ENCODE results near the gene RAD51B. TPM values are rescaled to one million over a fixed set of nuclear protein-coding genes. Genes with fewer than 3 reads are reported as not detected.

RAD51B gene
- total and polyA plus RNA-seq, 4 donors = 2.8 to 39.6 (median 13.3) TPM; not detected in 1

- Histone ChIP-seq H3K9me3 (ENCODE audit: control insufficient read depth, low read length) (no peaks in the 10 kb centered on the region), H3K36me3 (ENCODE audit: control insufficient read depth in 1 of 2, insufficient read depth in 2 of 2, low read length in 1 of 2) (no peaks in the 10 kb centered on the region), H3K27ac (ENCODE audit: low read depth in 1 of 2, low read length in 2 of 2) (no peak overlapping the region), H3K4me3 (ENCODE audit: low read length in 2 of 2) (no peak overlapping the region), H3K4me1 (ENCODE audit: control insufficient read depth in 1 of 2, insufficient read depth in 2 of 2, low read length in 2 of 2) (peaks cover 2% of the 10 kb centered on the region in 2 donors), H3K27me3 (ENCODE audit: control insufficient read depth in 1 of 2, insufficient read depth in 2 of 2, low read length in 1 of 2) (no peaks in the 10 kb centered on the region)
- intact Hi-C loops (cut with DNase I) = no loop called here
- ATAC-seq (ENCODE audit: low FRiP score) = no peak
- 96 to 97% methylated on average over 3 of the region's 3 CpGs for WGBS, 2 donors
- DNase-seq = no peak
Observed at GRCh38 chr14:68317239-68317638, 497.7 kb downstream of the RAD51B start.

DNA sequence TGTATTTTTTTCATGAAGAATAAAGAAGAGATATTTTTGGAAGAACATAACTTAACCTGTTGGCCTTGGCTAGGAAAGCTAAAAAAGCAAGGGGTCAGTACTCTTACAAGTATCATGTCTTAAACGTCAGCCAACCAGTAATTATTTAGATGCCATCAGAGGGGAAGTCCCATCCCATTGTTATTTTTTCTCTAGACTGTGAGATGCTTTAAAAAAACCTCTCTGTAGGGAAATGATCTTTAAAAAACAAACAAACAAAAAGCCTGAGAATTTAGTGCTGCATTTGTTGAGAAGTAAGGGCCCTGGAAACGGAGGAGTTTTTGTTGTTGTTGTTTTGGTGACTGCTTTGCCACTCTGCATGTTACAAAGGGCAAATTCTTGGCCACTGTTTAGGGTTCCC is 499.2 kb downstream of the RAD51B start:
- H3K27me3 ChIP-seq (ENCODE audit: control insufficient read depth in 1 of 2, insufficient read depth in 2 of 2, low read length in 1 of 2) = no peaks in the 10 kb centered on the region
- no peak for ATAC-seq (ENCODE audit: low FRiP score)
- WGBS, 2 donors = 25 to 28% methylated on average over 2 of the region's 2 CpGs
- no peak overlapping the region for H3K4me3 ChIP-seq (ENCODE audit: low read length in 2 of 2)
- no peak overlapping the region for H3K27ac ChIP-seq (ENCODE audit: low read depth in 1 of 2, low read length in 2 of 2)
- H3K9me3 ChIP-seq (ENCODE audit: control insufficient read depth, low read length) = no peaks in the 10 kb centered on the region
- no peak for DNase-seq
- peaks cover 2% of the 10 kb centered on the region in 2 donors for H3K4me1 ChIP-seq (ENCODE audit: control insufficient read depth in 1 of 2, insufficient read depth in 2 of 2, low read length in 2 of 2)
- no peaks in the 10 kb centered on the region for H3K36me3 ChIP-seq (ENCODE audit: control insufficient read depth in 1 of 2, insufficient read depth in 2 of 2, low read length in 1 of 2)
- intact Hi-C loops (cut with DNase I) = no loop called here

DNA sequence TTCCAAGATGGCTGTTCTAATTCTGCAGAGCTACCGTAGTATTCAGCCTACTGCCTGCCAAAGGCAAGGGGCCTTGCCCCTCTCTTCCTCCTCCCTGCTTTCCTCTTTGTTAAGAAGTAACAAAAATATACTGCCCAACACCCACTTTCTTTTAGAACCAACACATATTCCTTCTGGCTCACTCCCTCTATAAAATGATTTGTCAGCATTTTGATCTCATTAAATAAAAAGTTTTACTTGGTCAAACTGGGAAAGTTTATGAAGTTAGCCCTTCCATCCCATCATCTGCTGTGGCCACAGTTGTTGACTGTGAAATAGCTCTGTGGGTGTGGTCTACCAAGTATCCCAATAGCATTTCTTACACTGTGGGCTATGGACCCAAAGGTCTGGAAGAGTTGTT is 500.9 kb downstream of the RAD51B start:
- Histone ChIP-seq H3K4me1 (ENCODE audit: control insufficient read depth in 1 of 2, insufficient read depth in 2 of 2, low read length in 2 of 2) (peaks cover 2% of the 10 kb centered on the region in 2 donors), H3K9me3 (ENCODE audit: control insufficient read depth, low read length) (no peaks in the 10 kb centered on the region), H3K27ac (ENCODE audit: low read depth in 1 of 2, low read length in 2 of 2) (no peak overlapping the region), H3K27me3 (ENCODE audit: control insufficient read depth in 1 of 2, insufficient read depth in 2 of 2, low read length in 1 of 2) (no peaks in the 10 kb centered on the region), H3K4me3 (ENCODE audit: low read length in 2 of 2) (no peak overlapping the region), H3K36me3 (ENCODE audit: control insufficient read depth in 1 of 2, insufficient read depth in 2 of 2, low read length in 1 of 2) (no peaks in the 10 kb centered on the region)
- DNase-seq (no peak), ATAC-seq (ENCODE audit: low FRiP score) (no peak)
- intact Hi-C loops (cut with DNase I) = no loop called here
- 73 to 85% methylated on average over 1 of the region's 1 CpG for WGBS, 2 donors

DNA sequence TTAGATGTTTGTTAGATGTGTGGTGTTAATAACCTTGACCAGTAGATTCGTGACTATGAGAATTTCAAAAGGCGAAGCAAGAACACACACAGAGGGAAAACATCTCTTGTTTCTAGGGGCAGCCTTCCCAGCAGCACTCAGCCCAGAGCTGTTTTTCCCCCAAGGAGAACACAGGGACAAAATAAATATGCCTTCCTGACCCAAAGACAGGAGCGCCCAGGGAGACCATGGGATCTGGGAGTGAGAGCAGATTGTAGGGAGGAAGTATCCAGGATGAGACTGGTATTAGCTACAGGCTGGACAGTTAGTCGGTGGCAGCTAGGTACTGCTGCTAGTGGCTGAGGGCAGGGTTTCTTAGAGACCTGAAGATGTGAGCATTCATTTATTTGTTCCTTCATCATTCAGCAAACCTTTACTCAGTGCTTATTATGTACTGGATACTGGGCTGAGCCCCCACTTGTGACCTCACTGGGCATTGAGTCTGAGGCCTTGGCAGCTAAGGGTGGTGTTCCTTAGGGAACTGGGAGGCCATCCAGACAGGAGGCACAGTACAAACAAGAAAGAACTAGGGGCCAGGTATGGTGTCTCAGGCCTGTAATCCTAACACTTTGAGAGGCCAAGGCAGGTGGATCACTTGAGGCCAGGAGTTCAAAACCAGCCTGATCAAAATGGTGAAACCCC is 503.5 kb downstream of the RAD51B start:
- peaks cover 2% of the 10 kb centered on the region in 2 donors for H3K4me1 ChIP-seq (ENCODE audit: control insufficient read depth in 1 of 2, insufficient read depth in 2 of 2, low read length in 2 of 2)
- WGBS, 2 donors = 42 to 51% methylated on average over 4 of the region's 4 CpGs
- no peaks in the 10 kb centered on the region for H3K9me3 ChIP-seq (ENCODE audit: control insufficient read depth, low read length)
- H3K36me3 ChIP-seq (ENCODE audit: control insufficient read depth in 1 of 2, insufficient read depth in 2 of 2, low read length in 1 of 2) = no peaks in the 10 kb centered on the region
- no peak overlapping the region for H3K4me3 ChIP-seq (ENCODE audit: low read length in 2 of 2)
- intact Hi-C loops (cut with DNase I) = no loop called here
- no peak for ATAC-seq (ENCODE audit: low FRiP score)
- DNase-seq = no peak
- H3K27me3 ChIP-seq (ENCODE audit: control insufficient read depth in 1 of 2, insufficient read depth in 2 of 2, low read length in 1 of 2) = no peaks in the 10 kb centered on the region
- H3K27ac ChIP-seq (ENCODE audit: low read depth in 1 of 2, low read length in 2 of 2) = no peak overlapping the region

- Histone ChIP-seq H3K4me1 (ENCODE audit: control insufficient read depth in 1 of 2, insufficient read depth in 2 of 2, low read length in 2 of 2) (no peaks in the 10 kb centered on the region), H3K27ac (ENCODE audit: low read depth in 1 of 2, low read length in 2 of 2) (no peak overlapping the region), H3K36me3 (ENCODE audit: control insufficient read depth in 1 of 2, insufficient read depth in 2 of 2, low read length in 1 of 2) (no peaks in the 10 kb centered on the region), H3K9me3 (ENCODE audit: control insufficient read depth, low read length) (no peaks in the 10 kb centered on the region), H3K27me3 (ENCODE audit: control insufficient read depth in 1 of 2, insufficient read depth in 2 of 2, low read length in 1 of 2) (no peaks in the 10 kb centered on the region), H3K4me3 (ENCODE audit: low read length in 2 of 2) (no peak overlapping the region)
- no peak for ATAC-seq (ENCODE audit: low FRiP score)
- intact Hi-C loops (cut with DNase I) = no loop called here
- DNase-seq = no peak
- WGBS, 2 donors = 96 to 98% methylated on average over 5 of the region's 5 CpGs
Observed at GRCh38 chr14:68325267-68325807, 505.8 kb downstream of the RAD51B start.

- Histone ChIP-seq H3K27ac (ENCODE audit: low read depth in 1 of 2, low read length in 2 of 2) (no peak overlapping the region), H3K36me3 (ENCODE audit: control insufficient read depth in 1 of 2, insufficient read depth in 2 of 2, low read length in 1 of 2) (no peaks in the 10 kb centered on the region), H3K4me3 (ENCODE audit: low read length in 2 of 2) (no peak overlapping the region), H3K27me3 (ENCODE audit: control insufficient read depth in 1 of 2, insufficient read depth in 2 of 2, low read length in 1 of 2) (no peaks in the 10 kb centered on the region), H3K4me1 (ENCODE audit: control insufficient read depth in 1 of 2, insufficient read depth in 2 of 2, low read length in 2 of 2) (no peaks in the 10 kb centered on the region), H3K9me3 (ENCODE audit: control insufficient read depth, low read length) (no peaks in the 10 kb centered on the region)
- intact Hi-C loops (cut with DNase I) = no loop called here
- WGBS, 2 donors = 76 to 81% methylated on average over 3 of the region's 3 CpGs
- ATAC-seq (ENCODE audit: low FRiP score) (no peak), DNase-seq (no peak)
Observed at GRCh38 chr14:68327231-68327630, 507.7 kb downstream of the RAD51B start.

- DNase-seq (no peak), ATAC-seq (ENCODE audit: low FRiP score) (no peak)
- Histone ChIP-seq H3K27ac (ENCODE audit: low read depth in 1 of 2, low read length in 2 of 2) (no peak overlapping the region), H3K27me3 (ENCODE audit: control insufficient read depth in 1 of 2, insufficient read depth in 2 of 2, low read length in 1 of 2) (no peaks in the 10 kb centered on the region), H3K9me3 (ENCODE audit: control insufficient read depth, low read length) (no peaks in the 10 kb centered on the region), H3K36me3 (ENCODE audit: control insufficient read depth in 1 of 2, insufficient read depth in 2 of 2, low read length in 1 of 2) (no peaks in the 10 kb centered on the region), H3K4me3 (ENCODE audit: low read length in 2 of 2) (no peak overlapping the region), H3K4me1 (ENCODE audit: control insufficient read depth in 1 of 2, insufficient read depth in 2 of 2, low read length in 2 of 2) (no peaks in the 10 kb centered on the region)
- intact Hi-C loops (cut with DNase I) = no loop called here
- WGBS, 2 donors = 96 to 97% methylated on average over 3 of the region's 3 CpGs
Observed at GRCh38 chr14:68328509-68328908, 508.9 kb downstream of the RAD51B start.

DNA sequence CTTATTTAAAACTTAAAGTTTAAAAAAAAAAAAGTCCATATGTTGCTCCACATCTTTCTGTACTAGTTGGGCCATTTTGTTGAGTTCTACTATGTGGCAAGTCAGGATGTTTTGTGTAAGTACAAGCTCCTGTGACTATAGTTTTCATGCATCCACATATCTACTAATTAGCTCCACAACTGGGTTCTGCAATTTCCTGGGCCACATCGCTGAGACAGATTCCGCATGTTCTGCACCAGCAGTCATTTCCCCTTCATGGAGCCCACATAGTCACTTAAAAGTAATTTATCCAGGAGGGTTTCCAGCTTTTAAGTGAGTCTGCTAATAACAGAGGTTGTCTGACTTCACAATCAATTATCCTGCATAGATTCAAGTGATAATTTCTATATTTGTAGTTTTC is 511.8 kb downstream of the RAD51B start:
- H3K4me1 ChIP-seq (ENCODE audit: control insufficient read depth in 1 of 2, insufficient read depth in 2 of 2, low read length in 2 of 2) = no peaks in the 10 kb centered on the region
- no peaks in the 10 kb centered on the region for H3K36me3 ChIP-seq (ENCODE audit: control insufficient read depth in 1 of 2, insufficient read depth in 2 of 2, low read length in 1 of 2)
- no peaks in the 10 kb centered on the region for H3K9me3 ChIP-seq (ENCODE audit: control insufficient read depth, low read length)
- 91 to 94% methylated on average over 2 of the region's 2 CpGs for WGBS, 2 donors
- H3K27me3 ChIP-seq (ENCODE audit: control insufficient read depth in 1 of 2, insufficient read depth in 2 of 2, low read length in 1 of 2) = no peaks in the 10 kb centered on the region
- intact Hi-C loops (cut with DNase I) = no loop called here
- no peak for DNase-seq
- H3K27ac ChIP-seq (ENCODE audit: low read depth in 1 of 2, low read length in 2 of 2) = no peak overlapping the region
- ATAC-seq (ENCODE audit: low FRiP score) = no peak
- H3K4me3 ChIP-seq (ENCODE audit: low read length in 2 of 2) = no peak overlapping the region

GRCh38 chr14:68331991-68332390 is 512.4 kb downstream of the RAD51B start:
- 89 to 94% methylated on average over 1 of the region's 1 CpG for WGBS, 2 donors
- Histone ChIP-seq H3K27me3 (ENCODE audit: control insufficient read depth in 1 of 2, insufficient read depth in 2 of 2, low read length in 1 of 2) (no peaks in the 10 kb centered on the region), H3K4me3 (ENCODE audit: low read length in 2 of 2) (no peak overlapping the region), H3K36me3 (ENCODE audit: control insufficient read depth in 1 of 2, insufficient read depth in 2 of 2, low read length in 1 of 2) (no peaks in the 10 kb centered on the region), H3K4me1 (ENCODE audit: control insufficient read depth in 1 of 2, insufficient read depth in 2 of 2, low read length in 2 of 2) (no peaks in the 10 kb centered on the region), H3K27ac (ENCODE audit: low read depth in 1 of 2, low read length in 2 of 2) (no peak overlapping the region), H3K9me3 (ENCODE audit: control insufficient read depth, low read length) (no peaks in the 10 kb centered on the region)
- DNase-seq = no peak
- intact Hi-C loops (cut with DNase I) = no loop called here
- no peak for ATAC-seq (ENCODE audit: low FRiP score)

All from aorta (tissue), 5 donors.